A549 (cell line): ENCODE data around the gene RAD51B. TPM values are rescaled to one million over a fixed set of nuclear protein-coding genes. Genes with fewer than 3 reads are reported as not detected.

Source experiments
- ATAC-seq, 2 experiments: fragments of 200-7000 bp in 1 of 2; fragments of >200 bp in 1 of 2; cut with Nextera tagmentation in 1 of 2; cut with Tn5 transposase in 1 of 2; 3 replicates each; pipeline versions ENCODE4 v1.8.0 to v1.9.1; 2018 to 2020; ENCODE audit warnings: mild to moderate bottlenecking in 1 of 2, moderate library complexity in 1 of 2
- CTCF ChIA-PET: fragments of 300-600 bp; sonication (Branson Sonifier 250); formaldehyde crosslinking; extraction: SDS; loops from one replicate; lab custom pipeline; 2021; ENCODE audit warnings: antibody characterized with exemption, inconsistent platforms; lab: Yijun Ruan, JAX
- POLR2A ChIA-PET: fragments of 350-600 bp; formaldehyde crosslinking; extraction: SDS; loops from one replicate; lab custom pipeline; 2021; ENCODE audit warnings: antibody characterized with exemption, inconsistent platforms; lab: Yijun Ruan, JAX
- DNase-seq, 2 experiments: peaks; one replicate each; pipeline versions ENCODE4 v3.0.0 to v3.0.0-alpha.2; 2011 to 2016; ENCODE audit warnings: low read depth in 1 of 2, low spot score in 1 of 2
- FAIRE-seq: peaks from 2 replicates; lab custom pipeline; 2011; peaks lifted over from hg19 to GRCh38; lab: Jason Lieb, UNC
- H3K27ac ChIP-seq, 2 experiments: fragments of >200 bp; sonication (Bioruptor Twin); formaldehyde crosslinking; 3 replicates each; pipeline ENCODE4 v1.5.1; 2016 to 2017
- H3K4me1 ChIP-seq: fragments of >200 bp; sonication (Bioruptor Twin); formaldehyde crosslinking; 3 replicates; pipeline ENCODE4 v1.6.1; 2016
- H3K4me2 ChIP-seq: fragments of >200 bp; sonication (Bioruptor Twin); formaldehyde crosslinking; 3 replicates; pipeline ENCODE4 v1.6.1; 2016
- H3K4me3 ChIP-seq: fragments of >200 bp; sonication (Bioruptor Twin); formaldehyde crosslinking; 3 replicates; pipeline ENCODE4 v1.5.1; 2016
- H3K9me3 ChIP-seq: fragments of >200 bp; sonication (Bioruptor Twin); formaldehyde crosslinking; 3 replicates; pipeline ENCODE4 v1.6.1; 2016
- BCL3 ChIP-seq: fragments of >200 bp; sonication (Bioruptor Twin); formaldehyde crosslinking; IDR thresholded peaks from 3 replicates; pipeline ENCODE4 v1.6.1; 2016
- CEBPB ChIP-seq, 2 experiments: fragments of >200 bp in 1 of 2; sonication (Bioruptor Twin) in 1 of 2; formaldehyde crosslinking in 1 of 2; IDR thresholded peaks; 2 replicates each; pipeline ENCODE4 v1.6.1; 2012 to 2016
- CTCF ChIP-seq: fragments of >200 bp; sonication (Bioruptor Twin); formaldehyde crosslinking; IDR thresholded peaks from 3 replicates; pipeline ENCODE4 v1.5.1; 2016
- E2F6 ChIP-seq: IDR thresholded peaks from 2 replicates; pipeline ENCODE4 v1.6.1; 2012; ENCODE audit warnings: low read depth, borderline replicate concordance
- FOSB ChIP-seq: fragments of 250-450 bp; sonication (Bioruptor Pico); IDR thresholded peaks from 2 replicates; pipeline ENCODE4 v1.5.0; 2020; ENCODE audit warnings: mild to moderate bottlenecking, moderate library complexity
- HES2 ChIP-seq: fragments of >200 bp; sonication (Bioruptor Twin); formaldehyde crosslinking; IDR thresholded peaks from 2 replicates; pipeline ENCODE4 v1.6.1; 2016
- HMGXB4 ChIP-seq: fragments of 250-450 bp; sonication (Bioruptor Pico); IDR thresholded peaks from 2 replicates; pipeline ENCODE4 v1.5.0; 2021; ENCODE audit warnings: mild to moderate bottlenecking, moderate library complexity, borderline replicate concordance
- HOXB13 ChIP-seq: fragments of 250-450 bp; sonication (Bioruptor Pico); IDR thresholded peaks from 2 replicates; pipeline ENCODE4 v1.5.0; 2020; ENCODE audit warnings: low read depth, mild to moderate bottlenecking, moderate library complexity
- MYC ChIP-seq: IDR thresholded peaks from 2 replicates; pipeline ENCODE4 v1.6.1; 2012; ENCODE audit warnings: mild to moderate bottlenecking, inconsistent platforms, low read length, improper control_type of control experiment, borderline replicate concordance
- NFE2L2 ChIP-seq: fragments of 150-350 bp; conservative IDR thresholded peaks from 2 replicates; pipeline ENCODE4 v1.6.1; 2014; ENCODE audit warnings: low read length
- NR3C1 ChIP-seq: fragments of >200 bp; sonication (Bioruptor Twin); formaldehyde crosslinking; IDR thresholded peaks from 3 replicates; pipeline ENCODE4 v1.6.1; 2017
- RAD21 ChIP-seq, 2 experiments: fragments of >200 bp in 1 of 2; sonication (Bioruptor Twin) in 1 of 2; formaldehyde crosslinking in 1 of 2; IDR thresholded peaks in 1 of 2; conservative IDR thresholded peaks in 1 of 2; 2 replicates in 1 of 2; 3 replicates in 1 of 2; pipeline ENCODE4 v1.6.1; 2012 to 2018; ENCODE audit warnings: inconsistent platforms in 1 of 2
- RFX5 ChIP-seq: fragments of 450-650 bp; IDR thresholded peaks from 2 replicates; pipeline ENCODE4 v1.7.1; 2014; ENCODE audit warnings: antibody characterized with exemption, mild to moderate bottlenecking, moderate library complexity
- SMC3 ChIP-seq: fragments of >200 bp; sonication (Bioruptor Twin); formaldehyde crosslinking; IDR thresholded peaks from 3 replicates; pipeline ENCODE4 v1.6.1; 2018; ENCODE audit warnings: inconsistent platforms
- TFCP2L1 ChIP-seq: fragments of 250-450 bp; sonication (Bioruptor Pico); IDR thresholded peaks from 2 replicates; pipeline ENCODE4 v1.5.0; 2021; ENCODE audit warnings: mild to moderate bottlenecking
- ZC3H11A ChIP-seq: fragments of 450-650 bp; IDR thresholded peaks from 2 replicates; pipeline ENCODE4 v1.6.1; 2014; ENCODE audit warnings: antibody characterized with exemption, mild to moderate bottlenecking
- WGBS: methylation state at CpG from one replicate; pipeline ENCODE4 v1.1.6; 2017; ENCODE audit errors: missing lambda C conversion rate; 5-methylcytosine and 5-hydroxymethylcytosine counted together
- polyA plus RNA-seq, 4 experiments: library from polyadenylated mRNA; depleted of rRNA in 3 of 4; stranded (reverse); fragments of >200 nt; fragmentation: RNase III in 1 of 4; extraction: RNeasy Plus Mini Kit Qiagen cat#74134 plus additional on column Dnase treatment in 1 of 4; gene quantifications; 2 replicates in 3 of 4; 3 replicates in 1 of 4; pipeline ENCODE4 v1.2.3, GENCODE V29; 2011 to 2017

RAD51B gene
- polyA plus RNA-seq, 2 of the 4 experiments (the other 2 are of a cell fraction), result 7.2 to 10.8 TPM

GRCh38 chr14:67837011-67837624 is 17.5 kb downstream of the RAD51B start:
- DNase-seq (peak; percentile 29 to 85), FAIRE-seq (peak; percentile 89), ATAC-seq (peak in 1 of 2 experiments; percentile 74; a peak in 4 of 6 replicates)
- H3K27ac ChIP-seq, result no peak overlapping the region
- ChIA-PET CTCF (interaction anchor here (0.6 to 2.7 kb wide), 29 partner anchors 9 to 1073 kb away, joined by 3 to 17 read pairs (median 4); no protein-coding TSS in a partner anchor), POLR2A (interaction anchor here (0.6 kb wide), 2 partner anchors 86 to 977 kb away, joined by 3 to 4 read pairs; no protein-coding TSS in a partner anchor)
- H3K4me3 ChIP-seq, result no peak overlapping the region
- H3K4me1 ChIP-seq, result no peaks in the 10 kb centered on the region
- TF ChIP-seq BCL3, result no peak
- TF ChIP-seq MYC, result no peak
- TF ChIP-seq E2F6, result no peak
- TF ChIP-seq HOXB13 (CRISPR knock-in tag), result no peak
- no peak for TF ChIP-seq HMGXB4 (CRISPR knock-in tag)
- no peak for TF ChIP-seq FOSB (CRISPR knock-in tag)
- no peak for TF ChIP-seq TFCP2L1 (CRISPR knock-in tag)
- peak; percentile 86 to 87 for TF ChIP-seq RAD21 (conservative IDR thresholded peaks at IDR 0.05 in 1 of 2, IDR thresholded peaks at IDR 0.05 in 1 of 2)
- peak; percentile 90 for TF ChIP-seq CTCF
- peak; percentile 83 for TF ChIP-seq SMC3
- H3K9me3 ChIP-seq, result no peaks in the 10 kb centered on the region
- H3K4me2 ChIP-seq, result no peak overlapping the region
- WGBS, result 3% methylated on average over 2 of the region's 2 CpGs

GRCh38 chr14:67846029-67846610 is 26.5 kb downstream of the RAD51B start:
- Histone ChIP-seq H3K4me1 (no peaks in the 10 kb centered on the region), H3K9me3 (peaks cover 9% of the 10 kb centered on the region)
- CTCF ChIA-PET, result interaction anchor here (0.6 to 2.5 kb wide), 7 partner anchors 9 to 1017 kb away, joined by 3 to 12 read pairs (median 3); partner anchors contain the start of gene RAD51B

GRCh38 chr14:67850066-67850830 is 30.7 kb downstream of the RAD51B start:
- ChIA-PET POLR2A (no interaction called here), CTCF (interaction anchor here (0.6 to 2.5 kb wide), 6 partner anchors 9 to 1288 kb away, joined by 3 to 17 read pairs (median 3); no protein-coding TSS in a partner anchor)
- DNase-seq (no peak), FAIRE-seq (no peak), ATAC-seq (no peak)
- TF ChIP-seq CEBPB (IDR thresholded peaks at IDR 0.05), result no peak
- no peak for TF ChIP-seq RFX5
- TF ChIP-seq HES2, result no peak
- TF ChIP-seq NR3C1, result no peak
- Histone ChIP-seq H3K27ac (no peak overlapping the region), H3K4me2 (no peak overlapping the region), H3K4me3 (no peak overlapping the region), H3K4me1 (no peaks in the 10 kb centered on the region), H3K9me3 (peaks cover 9% of the 10 kb centered on the region)
- WGBS, result 70% methylated on average over 9 of the region's 9 CpGs

More at GRCh38 chr14:67846029-67846610, 26.5 kb downstream of the RAD51B start:
- WGBS, result 82% methylated on average over 17 of the region's 17 CpGs
- no peak overlapping the region for H3K4me3 ChIP-seq
- POLR2A ChIA-PET, result no interaction called here
- ATAC-seq (no peak), FAIRE-seq (no peak), DNase-seq (no peak)
- TF ChIP-seq NFE2L2 (no peak), ZC3H11A (no peak)
- no peak overlapping the region for H3K4me2 ChIP-seq
- no peak overlapping the region for H3K27ac ChIP-seq
